HepG2 (cell line): ENCODE measurements around the gene SH2D6. TPM values are rescaled to one million over a fixed set of nuclear protein-coding genes. Genes with fewer than 3 reads are reported as not detected.

Experiments
- ATAC-seq: fragments of 200-7000 bp; cut with Tn5 transposase; 3 replicates; pipeline ENCODE4 v1.9.1; 2020; ENCODE audit warnings: mild to moderate bottlenecking, moderate library complexity
- BruUV-seq: library from RNA; stranded (reverse); fragments of 400-500 nt; replicated peaks from 2 replicates; lab custom pipeline; 2021; lab: Mats Ljungman, UMichigan
- CTCF ChIA-PET: fragments of 300-600 bp; formaldehyde crosslinking; extraction: SDS; loops from one replicate; lab custom pipeline; 2021; ENCODE audit warnings: low total read pairs, inconsistent platforms, low intra/inter-chr PET ratio; lab: Yijun Ruan, JAX
- POLR2A ChIA-PET: fragments of 350-600 bp; sonication (Branson Sonifier 250); formaldehyde crosslinking; loops from one replicate; lab custom pipeline; 2020; ENCODE audit warnings: antibody characterized with exemption, inconsistent platforms; lab: Yijun Ruan, JAX
- DNase-seq: peaks from one replicate; pipeline ENCODE4 v3.0.0-alpha.2; 2015; ENCODE audit warnings: low spot score
- FAIRE-seq: peaks from 3 replicates; lab custom pipeline; 2011; peaks lifted over from hg19 to GRCh38; lab: Jason Lieb, UNC
- H2AFZ ChIP-seq: one replicate; pipeline ENCODE4 v1.6.1; 2011; ENCODE audit warnings: low read length, inconsistent platforms
- H3K27ac ChIP-seq: fragments of 300-600 bp; 3 replicates; pipeline ENCODE4 v1.8.0; 2011; ENCODE audit warnings: mixed run types, mild to moderate bottlenecking, mixed read lengths, low read length, inconsistent platforms; ENCODE audit not compliant: insufficient read depth; ENCODE audit errors: extremely low read length
- H3K27me3 ChIP-seq, 2 experiments: fragments of 200-600 bp in 1 of 2; 2 replicates in 1 of 2; 3 replicates in 1 of 2; pipeline versions ENCODE4 v1.6.0 to v1.8.0; 2011; ENCODE audit warnings: low read length in 2 of 2, mild to moderate bottlenecking in 2 of 2, moderate library complexity in 2 of 2, inconsistent platforms in 1 of 2; ENCODE audit not compliant: insufficient read depth in 2 of 2, control insufficient read depth in 1 of 2
- H3K36me3 ChIP-seq, 2 experiments: fragments of 200-600 bp in 1 of 2; replicated peaks in 1 of 2; 2 replicates in 1 of 2; 3 replicates in 1 of 2; pipeline versions ENCODE4 v1.5.1 to v1.8.0; 2011; ENCODE audit warnings: low read length in 2 of 2, inconsistent platforms in 1 of 2; ENCODE audit not compliant: insufficient read depth in 2 of 2, control insufficient read depth in 1 of 2
- H3K4me1 ChIP-seq: 2 replicates; pipeline ENCODE4 v1.5.1; 2012; ENCODE audit warnings: low read length, inconsistent platforms; ENCODE audit not compliant: insufficient read depth
- H3K4me2 ChIP-seq: 2 replicates; pipeline ENCODE4 v1.6.0; 2011; ENCODE audit warnings: low read depth, low read length, inconsistent platforms
- H3K4me3 ChIP-seq, 3 experiments: fragments of 200-600 bp in 1 of 3; sonication (generic), shearing (Covaris generic) in 1 of 3; replicated peaks in 1 of 3; 2 replicates each; pipeline ENCODE4 v1.5.1; 2011 to 2016; ENCODE audit warnings: low read length in 3 of 3, inconsistent platforms in 2 of 3, low read depth in 2 of 3, mild to moderate bottlenecking in 2 of 3, control low read depth in 1 of 3, mixed read lengths in 1 of 3; ENCODE audit not compliant: insufficient read depth in 1 of 3
- H3K79me2 ChIP-seq: one replicate; pipeline ENCODE4 v1.6.1; 2011; ENCODE audit warnings: low read length, inconsistent platforms; ENCODE audit not compliant: insufficient read depth
- H3K9ac ChIP-seq: 2 replicates; pipeline ENCODE4 v1.6.0; 2011; ENCODE audit warnings: mild to moderate bottlenecking, low read depth, low read length, inconsistent platforms; ENCODE audit not compliant: insufficient read depth
- H3K9me3 ChIP-seq: 2 replicates; pipeline ENCODE4 v1.5.1; 2012; ENCODE audit warnings: mild to moderate bottlenecking, low read length
- H4K20me1 ChIP-seq: 2 replicates; pipeline ENCODE4 v1.6.0; 2011; ENCODE audit warnings: inconsistent platforms, mild to moderate bottlenecking, low read length, moderate library complexity; ENCODE audit not compliant: insufficient read depth
- ATF2 ChIP-seq: sonication (generic); formaldehyde crosslinking; IDR thresholded peaks from 2 replicates; pipeline ENCODE4 v1.4.0; 2020; ENCODE audit warnings: missing genetic modification reagents
- CREB3 ChIP-seq: sonication (generic); formaldehyde crosslinking; IDR thresholded peaks from 2 replicates; pipeline ENCODE4 v1.5.0; 2020; ENCODE audit warnings: missing genetic modification reagents
- GMEB1 ChIP-seq: sonication (generic); formaldehyde crosslinking; IDR thresholded peaks from 2 replicates; pipeline ENCODE4 v1.5.1; 2020; ENCODE audit warnings: missing genetic modification reagents, mild to moderate bottlenecking, borderline replicate concordance
- KDM5B ChIP-seq: sonication (generic); formaldehyde crosslinking; IDR thresholded peaks from 2 replicates; pipeline ENCODE4 v1.4.0; 2020; ENCODE audit warnings: missing genetic modification reagents, mild to moderate bottlenecking, borderline replicate concordance
- PTBP1 ChIP-seq: fragments of 200-400 bp; formaldehyde crosslinking; IDR thresholded peaks from 2 replicates; pipeline ENCODE4 v1.6.1; 2018; ENCODE audit warnings: low read length, low read depth; ENCODE audit not compliant: poor library complexity, severe bottlenecking
- SKIL ChIP-seq: sonication (generic); formaldehyde crosslinking; IDR thresholded peaks from 2 replicates; pipeline ENCODE4 v1.8.0; 2022; ENCODE audit warnings: missing genetic modification reagents, mild to moderate bottlenecking, moderate library complexity, borderline replicate concordance
- SOX13 ChIP-seq, 3 experiments: fragments of 450-650 bp in 1 of 3; sonication (generic) in 1 of 3; formaldehyde crosslinking in 1 of 3; IDR thresholded peaks in 2 of 3; conservative IDR thresholded peaks in 1 of 3; 2 replicates each; pipeline versions ENCODE4 v1.5.0 to v1.6.1; 2016 to 2020; ENCODE audit warnings: antibody characterized with exemption in 1 of 3, mild to moderate bottlenecking in 1 of 3, missing compliant biosample characterization in 1 of 3, missing genetic modification reagents in 1 of 3, moderate library complexity in 1 of 3
- TFE3 ChIP-seq: IDR thresholded peaks from 2 replicates; pipeline ENCODE4 v1.6.1; 2016
- ZBTB7B ChIP-seq: sonication (generic); formaldehyde crosslinking; IDR thresholded peaks from 2 replicates; pipeline ENCODE4 v1.4.0; 2020; ENCODE audit warnings: missing genetic modification reagents
- ZKSCAN8 ChIP-seq: IDR thresholded peaks from 2 replicates; pipeline ENCODE4 v1.6.1; 2016; ENCODE audit warnings: borderline replicate concordance, missing genetic modification reagents, missing compliant biosample characterization
- ZNF543 ChIP-seq: sonication (generic); formaldehyde crosslinking; IDR thresholded peaks from 2 replicates; pipeline ENCODE4 v1.4.0; 2020; ENCODE audit warnings: mild to moderate bottlenecking, missing genetic modification reagents
- ZNF547 ChIP-seq: sonication (generic); formaldehyde crosslinking; IDR thresholded peaks from 2 replicates; pipeline ENCODE4 v1.5.1; 2020; ENCODE audit warnings: mild to moderate bottlenecking, missing genetic modification reagents
- WGBS: methylation state at CpG from one replicate; pipeline ENCODE4 v1.1.6; 2017; ENCODE audit warnings: low lambda C conversion rate; 5-methylcytosine and 5-hydroxymethylcytosine counted together
- in situ Hi-C: cut with HindIII; loops from 2 replicates; pipeline ENCODE4 v1.10.0; 2017; ENCODE audit warnings: low pct_unique_long_range_greater_than_20kb; ENCODE audit not compliant: extremely low pct_ligation_motif_present
- intact Hi-C: fragments of 100-400 bp; cut with micrococcal nuclease; formaldehyde crosslinking; loops from one replicate; pipeline ENCODE4 v1.10.0; 2022; ENCODE audit not compliant: unreplicated experiment
- polyA plus RNA-seq, 8 experiments: library from polyadenylated mRNA; depleted of rRNA in 3 of 8; stranded (reverse) in 7 of 8; unstranded in 1 of 8; fragments of >200 nt; fragmentation: Illumina TruSeq in 4 of 8; extraction: Trizol in 4 of 8; gene quantifications; 2 replicates each; pipeline versions ENCODE4 v1.2.1 to v1.2.3, GENCODE V29; 2011 to 2016; ENCODE audit warnings: low read depth in 4 of 8, missing spikeins in 1 of 8, mixed read lengths in 1 of 8; ENCODE audit not compliant: insufficient read depth in 1 of 8
- total RNA-seq, 5 experiments: library from RNA; depleted of rRNA; stranded (reverse); fragments of >200 nt; fragmentation: Illumina TruSeq; extraction: Trizol; gene quantifications; 2 replicates each; pipeline ENCODE4 v1.2.3, GENCODE V29; 2016; ENCODE audit warnings: low read depth in 1 of 5

SH2D6 gene
- total and polyA plus RNA-seq, 2 of the 13 experiments (the other 11 are each of a cell fraction or from before 2014, with no cell fraction given) = 0.11 to 0.26 TPM

- peaks cover 52% of the 10 kb centered on the region for H3K4me1 ChIP-seq
- in situ Hi-C loops = no loop called here
- ChIA-PET CTCF (no interaction called here), POLR2A (interaction anchor here (0.7 to 3.3 kb wide), 11 partner anchors 7 to 148 kb away, joined by 3 to 30 read pairs (median 4); partner anchors contain the start of genes ELMOD3, MAT2A, RETSAT and SH2D6)
- peak overlapping the region; percentile 73 for H2AFZ ChIP-seq
- no TSS peak for BruUV-seq
- H3K79me2 ChIP-seq = no peaks in the 10 kb centered on the region
- no peaks in the 10 kb centered on the region for H3K9me3 ChIP-seq
- peak; percentile 74 for DNase-seq
- peak; percentile 18 for FAIRE-seq
- H3K9ac ChIP-seq = no peak overlapping the region
- no peaks in the 10 kb centered on the region for H3K27me3 ChIP-seq
- H4K20me1 ChIP-seq = no peaks in the 10 kb centered on the region
- H3K4me2 ChIP-seq = peak overlapping the region; percentile 67
- no peaks in the 10 kb centered on the region for H3K36me3 ChIP-seq
- H3K27ac ChIP-seq = peak overlapping the region; percentile 30
- peak; percentile 73 for ATAC-seq
- no peak overlapping the region; a peak in 1 of 6 replicates for H3K4me3 ChIP-seq
- WGBS = 1% methylated on average over 3 of the region's 3 CpGs
- intact Hi-C loops = no loop called here
- TF ChIP-seq SKIL = no peak
- no peak for TF ChIP-seq CREB3 (CRISPR knock-in tag)
- TF ChIP-seq GMEB1 (CRISPR knock-in tag) = no peak
- TF ChIP-seq KDM5B (CRISPR knock-in tag) = no peak
- TF ChIP-seq TFE3 (CRISPR knock-in tag) = no peak
- TF ChIP-seq SOX13 (IDR thresholded peaks at IDR 0.05) = no peak
- peak in 1 of 2 experiments; percentile 38; a peak in 1 of 4 replicates for TF ChIP-seq SOX13 (CRISPR knock-in tag; conservative IDR thresholded peaks at IDR 0.05 in 1 of 2, IDR thresholded peaks at IDR 0.05 in 1 of 2)
- TF ChIP-seq ZNF543 (CRISPR knock-in tag) = no peak
- TF ChIP-seq PTBP1 = no peak
- no peak for TF ChIP-seq ZKSCAN8 (CRISPR knock-in tag)
- TF ChIP-seq ZNF547 = no peak
- no peak for TF ChIP-seq ATF2 (CRISPR knock-in tag)
- TF ChIP-seq ZBTB7B (CRISPR knock-in tag) = 0 out of 2 replicates have a peak, but pooled peaks have one; percentile 37
Measured at GRCh38 chr2:85475799-85476490, 57.4 kb downstream of the SH2D6 start.
